MM.1S (cell line): ENCODE data around the gene DPP10.

Experiments used
- DNase-seq: peaks from one replicate; pipeline ENCODE4 v3.0.0-alpha.2; 2015
- H2AFZ ChIP-seq: fragments of 300-600 bp; sonication (generic); 2 replicates; pipeline ENCODE4 v1.6.0; 2016; ENCODE audit warnings: antibody characterized with exemption, low read length
- H3F3A ChIP-seq: fragments of 300-600 bp; sonication (generic); 2 replicates; pipeline ENCODE4 v1.6.1; 2016; ENCODE audit warnings: mild to moderate bottlenecking, antibody characterized with exemption, low read length, moderate library complexity, mixed read lengths; ENCODE audit not compliant: insufficient read depth
- H3K27ac ChIP-seq: fragments of 300-600 bp; sonication (generic); 2 replicates; pipeline ENCODE4 v1.5.1; 2016; ENCODE audit warnings: mild to moderate bottlenecking, low read length
- H3K27me3 ChIP-seq: fragments of 300-600 bp; sonication (generic); replicated peaks from 2 replicates; pipeline ENCODE4 v1.6.0; 2016; ENCODE audit warnings: low read length; ENCODE audit not compliant: insufficient read depth
- H3K36me3 ChIP-seq: fragments of 300-600 bp; sonication (generic); replicated peaks from 2 replicates; pipeline ENCODE4 v1.6.1; 2016; ENCODE audit warnings: mild to moderate bottlenecking, low read length, mixed read lengths; ENCODE audit not compliant: insufficient read depth
- H3K4me1 ChIP-seq: fragments of 300-600 bp; sonication (generic); 2 replicates; pipeline ENCODE4 v1.6.1; 2016; ENCODE audit warnings: low read length, mixed read lengths
- H3K4me2 ChIP-seq: fragments of 300-600 bp; sonication (generic); 2 replicates; pipeline ENCODE4 v1.6.0; 2016; ENCODE audit warnings: low read depth, low read length
- H3K4me3 ChIP-seq: fragments of 300-600 bp; sonication (generic); 2 replicates; pipeline ENCODE4 v1.5.1; 2016; ENCODE audit warnings: low read length, mixed read lengths
- H3K79me2 ChIP-seq: fragments of 300-600 bp; sonication (generic); 2 replicates; pipeline ENCODE4 v1.6.1; 2016; ENCODE audit warnings: mixed run types, low read length, mixed read lengths
- H3K9ac ChIP-seq: fragments of 300-600 bp; sonication (generic); 2 replicates; pipeline ENCODE4 v1.6.1; 2016; ENCODE audit warnings: low read length, mixed read lengths
- H3K9me2 ChIP-seq: fragments of 300-600 bp; sonication (generic); replicated peaks from 2 replicates; pipeline ENCODE4 v1.6.1; 2016; ENCODE audit warnings: mild to moderate bottlenecking, low read length, mixed read lengths; ENCODE audit not compliant: insufficient read depth
- H3K9me3 ChIP-seq: fragments of 300-600 bp; sonication (generic); replicated peaks from 2 replicates; pipeline ENCODE4 v1.6.1; 2016; ENCODE audit warnings: mild to moderate bottlenecking, low read length, mixed read lengths; ENCODE audit not compliant: insufficient read depth
- H4K20me1 ChIP-seq: fragments of 300-600 bp; sonication (generic); 2 replicates; pipeline ENCODE4 v1.6.1; 2016; ENCODE audit warnings: mild to moderate bottlenecking, low read length, moderate library complexity, mixed read lengths; ENCODE audit not compliant: insufficient read depth
- EZH2 ChIP-seq: fragments of 300-600 bp; sonication (generic); optimal IDR thresholded peaks from 2 replicates; pipeline ENCODE3; 2017; ENCODE audit warnings: low read depth, mild to moderate bottlenecking, antibody characterized with exemption, low read length, mixed read lengths
- EZH2phosphoT487 ChIP-seq: fragments of 300-600 bp; sonication (generic); IDR thresholded peaks from 2 replicates; pipeline ENCODE4 v1.6.1; 2018; ENCODE audit warnings: antibody characterized with exemption, low read length
- TF ChIP-seq, protein P1 (sequence below): fragments of 300-600 bp; sonication (generic); IDR thresholded peaks from 2 replicates; pipeline ENCODE4 v1.5.1; 2016; ENCODE audit warnings: antibody characterized with exemption, low read length, mixed read lengths

DPP10 gene

DNA sequence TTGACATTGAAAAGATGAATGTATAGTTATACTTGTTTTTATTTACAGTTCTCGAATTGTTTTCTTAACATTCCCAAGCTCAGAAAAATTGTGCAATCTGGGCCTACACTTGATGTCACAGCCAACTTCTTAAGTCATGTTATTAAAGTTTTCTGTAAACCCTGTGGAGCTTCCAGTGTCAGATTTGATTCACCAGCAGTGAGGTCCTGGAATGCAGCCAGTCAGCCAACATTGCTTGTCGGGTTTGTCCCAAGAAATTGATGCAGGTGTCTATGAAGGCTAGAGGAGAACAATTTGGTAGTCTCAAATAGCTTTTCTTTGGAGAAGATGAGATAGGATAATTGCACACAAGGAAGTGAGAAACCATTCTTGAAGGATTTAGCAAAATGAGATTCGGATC, 732.2 kb downstream of the DPP10 start:
- Histone ChIP-seq H2AFZ (no peak overlapping the region), H3K36me3 (no peaks in the 10 kb centered on the region), H3K4me2 (no peak overlapping the region), H3K79me2 (no peaks in the 10 kb centered on the region), H3K4me3 (no peak overlapping the region), H4K20me1 (no peaks in the 10 kb centered on the region), H3K9me3 (no peaks in the 10 kb centered on the region), H3K27ac (no peak overlapping the region), H3K9me2 (no peaks in the 10 kb centered on the region), H3K27me3 (no peaks in the 10 kb centered on the region), H3K4me1 (no peaks in the 10 kb centered on the region), H3K9ac (no peak overlapping the region), H3F3A (no peaks in the 10 kb centered on the region)
- TF ChIP-seq EZH2 (no peak), EZH2phosphoT487 (no peak)
- TF ChIP-seq, protein P1, sequence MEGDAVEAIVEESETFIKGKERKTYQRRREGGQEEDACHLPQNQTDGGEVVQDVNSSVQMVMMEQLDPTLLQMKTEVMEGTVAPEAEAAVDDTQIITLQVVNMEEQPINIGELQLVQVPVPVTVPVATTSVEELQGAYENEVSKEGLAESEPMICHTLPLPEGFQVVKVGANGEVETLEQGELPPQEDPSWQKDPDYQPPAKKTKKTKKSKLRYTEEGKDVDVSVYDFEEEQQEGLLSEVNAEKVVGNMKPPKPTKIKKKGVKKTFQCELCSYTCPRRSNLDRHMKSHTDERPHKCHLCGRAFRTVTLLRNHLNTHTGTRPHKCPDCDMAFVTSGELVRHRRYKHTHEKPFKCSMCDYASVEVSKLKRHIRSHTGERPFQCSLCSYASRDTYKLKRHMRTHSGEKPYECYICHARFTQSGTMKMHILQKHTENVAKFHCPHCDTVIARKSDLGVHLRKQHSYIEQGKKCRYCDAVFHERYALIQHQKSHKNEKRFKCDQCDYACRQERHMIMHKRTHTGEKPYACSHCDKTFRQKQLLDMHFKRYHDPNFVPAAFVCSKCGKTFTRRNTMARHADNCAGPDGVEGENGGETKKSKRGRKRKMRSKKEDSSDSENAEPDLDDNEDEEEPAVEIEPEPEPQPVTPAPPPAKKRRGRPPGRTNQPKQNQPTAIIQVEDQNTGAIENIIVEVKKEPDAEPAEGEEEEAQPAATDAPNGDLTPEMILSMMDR = no peak
- DNase-seq = no peak

DNA sequence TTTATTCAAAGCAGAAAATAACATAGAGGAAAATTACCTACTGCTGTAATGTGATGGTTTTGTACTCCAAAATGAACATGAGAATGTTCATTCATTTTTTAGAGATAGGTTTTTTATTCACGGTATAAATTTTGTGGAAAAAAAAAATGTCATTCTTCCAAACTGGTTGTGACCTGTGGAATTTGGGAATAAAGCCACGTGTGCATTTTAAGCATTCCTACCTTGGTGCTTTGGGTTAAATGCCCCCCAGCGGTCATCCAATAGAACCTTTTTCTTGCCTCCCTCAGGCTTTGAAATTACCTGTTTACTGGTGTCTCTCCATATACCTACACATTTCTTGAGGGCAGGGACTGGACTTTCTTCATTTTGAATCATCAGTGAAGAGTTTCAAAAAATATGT, 740.7 kb downstream of the DPP10 start:
- H3K9me3 ChIP-seq = no peaks in the 10 kb centered on the region
- H3K4me1 ChIP-seq = no peaks in the 10 kb centered on the region
- no peaks in the 10 kb centered on the region for H3K9me2 ChIP-seq
- no peak for DNase-seq
- TF ChIP-seq EZH2 (no peak), EZH2phosphoT487 (no peak)
- TF ChIP-seq, protein P1 = no peak
- H4K20me1 ChIP-seq = no peaks in the 10 kb centered on the region
- no peak overlapping the region for H3K4me2 ChIP-seq
- no peaks in the 10 kb centered on the region for H3F3A ChIP-seq
- H3K27ac ChIP-seq = no peak overlapping the region
- no peak overlapping the region for H3K9ac ChIP-seq
- H2AFZ ChIP-seq = no peak overlapping the region
- H3K36me3 ChIP-seq = no peaks in the 10 kb centered on the region
- H3K27me3 ChIP-seq = no peaks in the 10 kb centered on the region
- no peaks in the 10 kb centered on the region for H3K79me2 ChIP-seq
- H3K4me3 ChIP-seq = no peak overlapping the region

DNA sequence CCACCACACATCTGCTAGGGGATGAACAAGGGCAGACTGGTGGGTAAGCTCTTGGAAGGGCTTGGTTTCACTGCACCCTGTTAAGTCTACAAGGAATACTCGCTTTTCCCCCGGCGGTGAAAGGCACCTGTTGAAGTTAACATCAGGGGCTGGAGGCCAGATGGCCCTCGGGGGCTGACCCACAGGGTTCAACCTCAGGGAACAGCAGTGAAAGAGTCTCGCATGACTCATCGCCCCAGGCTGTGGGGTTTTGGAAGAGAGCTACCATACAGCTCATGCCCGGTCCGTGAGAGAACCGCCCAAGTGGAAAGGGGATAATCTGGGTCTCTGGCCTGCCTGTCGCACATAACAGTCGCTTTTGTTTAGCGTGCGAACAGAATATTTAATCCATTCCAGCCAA, 748.0 kb downstream of the DPP10 start:
- TF ChIP-seq EZH2 = no peak
- TF ChIP-seq, protein P1 = no peak

More for the DNA sequence above, 748.0 kb downstream of the DPP10 start:
- Histone ChIP-seq H3K9me3 (no peaks in the 10 kb centered on the region), H2AFZ (no peak overlapping the region), H3F3A (no peaks in the 10 kb centered on the region), H3K79me2 (no peaks in the 10 kb centered on the region), H3K4me1 (no peaks in the 10 kb centered on the region), H3K36me3 (no peaks in the 10 kb centered on the region), H3K27ac (no peak overlapping the region), H3K4me2 (no peak overlapping the region), H4K20me1 (no peaks in the 10 kb centered on the region), H3K27me3 (no peaks in the 10 kb centered on the region), H3K9ac (no peak overlapping the region), H3K4me3 (no peak overlapping the region), H3K9me2 (no peaks in the 10 kb centered on the region)
- DNase-seq = no peak
